GM10248 (cell line): Measurements from ENCODE around the gene ZSCAN25.
A peak's percentile ranks its signal among the peaks of the same experiment; 100 is the strongest.

Experiments
- CTCF ChIA-PET: fragments of 300-600 bp; sonication (Branson Sonifier 250); formaldehyde crosslinking; extraction: SDS; loops from one replicate; lab custom pipeline; 2021; ENCODE audit warnings: antibody characterized with exemption; lab: Yijun Ruan, JAX
- POLR2A ChIA-PET: fragments of 350-650 bp; sonication (Branson Sonifier 250); formaldehyde crosslinking; extraction: SDS; loops from one replicate; lab custom pipeline; 2020; ENCODE audit warnings: antibody characterized with exemption; lab: Yijun Ruan, JAX
- DNase-seq: peaks from one replicate; pipeline ENCODE4 v3.0.0; 2012; ENCODE audit errors: extremely low spot score
- TF ChIP-seq, protein P1 (sequence below): IDR thresholded peaks from 2 replicates; pipeline ENCODE4 v1.5.1; 2012; ENCODE audit warnings: mild to moderate bottlenecking, low read depth; ENCODE audit errors: extremely low read depth, missing control alignments, control extremely low read depth

The ZSCAN25 gene

DNA sequence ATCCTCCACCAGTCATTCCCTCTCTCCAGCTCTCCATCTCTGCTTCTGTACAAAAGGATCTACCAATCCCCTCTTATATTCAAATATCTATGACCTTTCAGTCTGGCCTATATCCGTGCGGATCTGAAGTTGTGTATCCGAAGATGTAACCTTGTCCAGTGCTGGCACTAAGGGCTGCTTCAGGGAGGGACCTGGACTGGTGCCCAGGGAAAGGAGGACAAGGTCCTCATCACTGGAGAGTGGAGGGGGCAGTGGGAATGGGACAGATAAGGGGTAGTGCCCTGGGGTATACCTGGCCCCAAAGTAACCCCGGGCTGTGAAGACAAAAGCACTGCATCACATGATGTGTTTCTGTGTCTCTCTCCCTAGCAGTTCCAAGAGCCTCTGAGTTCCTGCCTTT lies 16.9 kb upstream of the ZSCAN25 start:
- CTCF ChIA-PET: no interaction called here

DNA sequence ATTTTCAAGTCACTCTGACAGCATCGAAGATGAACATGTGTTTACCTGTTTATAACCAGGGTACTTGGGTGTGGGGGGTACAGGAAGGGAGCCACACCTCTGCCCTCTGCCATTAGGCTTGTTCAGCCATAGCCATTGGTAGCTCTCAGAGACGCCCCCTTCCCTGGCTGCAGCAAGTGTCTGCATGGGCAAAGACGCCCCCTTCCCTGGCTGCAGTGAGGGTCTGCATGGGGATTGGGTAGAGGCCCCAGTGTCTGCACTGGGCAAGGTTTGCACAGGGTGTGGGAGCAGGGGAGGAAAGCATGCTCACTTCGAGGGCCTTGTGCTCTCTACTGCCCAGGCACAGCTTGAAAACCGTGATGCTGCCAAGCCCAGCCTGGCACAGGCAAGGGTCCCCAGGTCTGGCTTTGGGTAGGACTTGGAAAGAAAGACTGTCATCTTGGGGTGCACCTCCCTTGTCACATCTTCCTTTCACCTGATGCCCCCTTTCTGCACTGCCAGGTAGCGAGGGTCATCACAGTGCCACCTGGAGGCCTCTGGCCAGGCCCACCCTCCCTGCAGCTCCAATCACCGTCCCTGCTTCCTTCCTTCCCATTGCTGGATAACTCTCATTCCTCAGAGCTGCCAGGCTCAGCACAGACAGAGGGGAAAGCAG lies 15.0 kb upstream of the ZSCAN25 start:
- peak; percentile 5 for DNase-seq
- TF ChIP-seq, protein P1, sequence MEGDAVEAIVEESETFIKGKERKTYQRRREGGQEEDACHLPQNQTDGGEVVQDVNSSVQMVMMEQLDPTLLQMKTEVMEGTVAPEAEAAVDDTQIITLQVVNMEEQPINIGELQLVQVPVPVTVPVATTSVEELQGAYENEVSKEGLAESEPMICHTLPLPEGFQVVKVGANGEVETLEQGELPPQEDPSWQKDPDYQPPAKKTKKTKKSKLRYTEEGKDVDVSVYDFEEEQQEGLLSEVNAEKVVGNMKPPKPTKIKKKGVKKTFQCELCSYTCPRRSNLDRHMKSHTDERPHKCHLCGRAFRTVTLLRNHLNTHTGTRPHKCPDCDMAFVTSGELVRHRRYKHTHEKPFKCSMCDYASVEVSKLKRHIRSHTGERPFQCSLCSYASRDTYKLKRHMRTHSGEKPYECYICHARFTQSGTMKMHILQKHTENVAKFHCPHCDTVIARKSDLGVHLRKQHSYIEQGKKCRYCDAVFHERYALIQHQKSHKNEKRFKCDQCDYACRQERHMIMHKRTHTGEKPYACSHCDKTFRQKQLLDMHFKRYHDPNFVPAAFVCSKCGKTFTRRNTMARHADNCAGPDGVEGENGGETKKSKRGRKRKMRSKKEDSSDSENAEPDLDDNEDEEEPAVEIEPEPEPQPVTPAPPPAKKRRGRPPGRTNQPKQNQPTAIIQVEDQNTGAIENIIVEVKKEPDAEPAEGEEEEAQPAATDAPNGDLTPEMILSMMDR: no peak
- CTCF ChIA-PET: no interaction called here
- POLR2A ChIA-PET: no interaction called here

More for the DNA sequence above, 16.9 kb upstream of the ZSCAN25 start:
- no peak for DNase-seq
- TF ChIP-seq, protein P1: no peak
- POLR2A ChIA-PET: no interaction called here

DNA sequence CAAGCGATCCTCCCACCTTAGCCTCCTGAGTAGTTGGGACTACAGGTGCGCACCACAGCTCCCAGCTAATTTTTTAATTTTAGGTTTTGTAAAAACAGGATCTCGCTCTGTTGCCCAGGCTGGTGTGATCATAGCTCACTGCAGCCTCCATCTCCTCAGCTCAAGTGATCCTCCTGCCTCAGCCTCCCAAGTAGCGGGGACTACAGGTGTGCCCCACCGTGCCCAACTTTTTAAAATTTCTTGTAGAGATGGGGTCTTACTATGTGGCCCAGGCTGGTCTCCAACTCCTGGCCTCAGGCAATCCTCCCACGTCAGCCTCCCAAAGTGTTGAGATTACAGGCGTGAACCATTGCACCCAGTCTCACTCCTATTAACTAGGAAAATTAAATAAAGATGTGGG lies 11.2 kb upstream of the ZSCAN25 start:
- CTCF ChIA-PET: interaction anchor here (2.9 kb wide), 1 partner anchor 10 kb away, joined by 13 read pairs; the partner anchor contains the start of gene ZSCAN25
- POLR2A ChIA-PET: no interaction called here
- TF ChIP-seq, protein P1: no peak
- DNase-seq: no peak

DNA sequence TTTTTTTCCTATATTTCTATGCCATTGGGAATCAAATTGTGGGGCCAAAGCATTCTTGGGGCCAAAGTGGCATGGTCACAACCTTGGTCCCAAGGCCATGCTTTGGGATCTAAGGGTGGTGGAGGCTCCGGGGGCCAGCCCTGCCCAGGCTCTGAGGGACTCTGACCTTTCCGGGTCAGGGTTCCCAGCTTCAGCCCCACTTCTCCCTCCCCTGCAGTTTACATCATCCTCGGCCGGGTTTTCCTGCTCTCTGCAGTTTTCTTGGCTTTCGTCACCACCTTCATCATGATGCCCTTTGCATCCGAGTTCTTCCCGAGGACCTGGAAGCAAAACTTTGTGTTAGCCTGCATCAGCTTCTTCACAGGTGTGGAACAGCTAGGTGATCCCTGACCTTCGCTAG lies 10.2 kb upstream of the ZSCAN25 start:
- TF ChIP-seq, protein P1: no peak
- CTCF ChIA-PET: interaction anchor here (2.9 kb wide), 1 partner anchor 9 kb away, joined by 13 read pairs; the partner anchor contains the start of gene ZSCAN25

DNA sequence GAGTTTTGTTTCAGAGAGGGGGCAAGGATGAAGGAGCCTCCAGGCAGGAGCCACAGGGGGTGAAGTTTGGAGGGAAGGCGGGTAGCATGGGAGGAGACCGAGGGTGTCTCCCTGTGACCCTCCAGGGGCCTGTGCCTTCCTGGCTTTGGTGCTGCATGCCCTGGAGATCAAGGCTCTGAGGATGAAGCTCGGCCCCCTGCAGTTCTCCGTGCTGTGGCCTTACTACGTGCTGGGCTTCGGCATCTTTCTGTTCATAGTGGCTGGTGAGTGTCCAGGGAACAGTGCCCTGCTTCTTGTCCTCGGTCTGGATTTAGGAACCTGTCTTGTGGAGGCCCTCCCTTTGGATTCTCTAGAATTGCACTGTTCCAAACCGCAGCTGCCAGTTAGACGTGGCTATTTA lies 9.2 kb upstream of the ZSCAN25 start:
- POLR2A ChIA-PET: no interaction called here
- CTCF ChIA-PET: interaction anchor here (0.6 kb wide), 1 partner anchor 9 kb away, joined by 3 read pairs; the partner anchor contains the start of gene ZSCAN25
- DNase-seq: peak; percentile 3
- TF ChIP-seq, protein P1: no peak

More for the DNA sequence above, 10.2 kb upstream of the ZSCAN25 start:
- DNase-seq: no peak
- POLR2A ChIA-PET: no interaction called here

DNA sequence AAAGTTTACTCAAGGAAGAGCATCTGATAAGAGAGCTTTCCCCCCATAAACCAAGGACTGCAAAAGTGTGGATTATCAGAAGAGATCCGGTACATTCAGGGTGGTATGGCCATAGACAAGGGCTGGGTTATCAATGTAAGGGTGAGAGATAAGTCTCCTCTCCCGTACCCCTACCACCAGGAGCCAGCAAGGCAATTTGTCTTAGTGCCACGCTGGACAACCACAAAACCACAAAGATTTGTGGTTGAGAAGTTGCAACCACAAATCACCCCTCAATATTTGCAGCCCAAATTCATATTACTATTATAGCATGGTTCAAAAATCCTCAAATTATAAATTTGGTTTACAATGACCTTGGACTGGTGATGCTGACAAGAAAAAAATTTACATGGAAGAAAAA lies 2.3 kb upstream of the ZSCAN25 start:
- TF ChIP-seq, protein P1: no peak
- no peak for DNase-seq
- ChIA-PET CTCF (interaction anchor here (4.0 kb wide), 1 partner anchor 9 kb away, joined by 13 read pairs; no protein-coding TSS in a partner anchor), POLR2A (no interaction called here)
